Measurements from ENCODE around the gene C1GALT1. TPM values are rescaled to one million over a fixed set of nuclear protein-coding genes. Genes with fewer than 3 reads are reported as not detected.
"Not testable (repeated sequence)": the region's sequence is repeated elsewhere in the genome, so short reads cannot be mapped to it uniquely, and the experiment has no call there.

Gene C1GALT1
- total RNA-seq, 1 donor from 2014 or later = 48.8 TPM

DNA sequence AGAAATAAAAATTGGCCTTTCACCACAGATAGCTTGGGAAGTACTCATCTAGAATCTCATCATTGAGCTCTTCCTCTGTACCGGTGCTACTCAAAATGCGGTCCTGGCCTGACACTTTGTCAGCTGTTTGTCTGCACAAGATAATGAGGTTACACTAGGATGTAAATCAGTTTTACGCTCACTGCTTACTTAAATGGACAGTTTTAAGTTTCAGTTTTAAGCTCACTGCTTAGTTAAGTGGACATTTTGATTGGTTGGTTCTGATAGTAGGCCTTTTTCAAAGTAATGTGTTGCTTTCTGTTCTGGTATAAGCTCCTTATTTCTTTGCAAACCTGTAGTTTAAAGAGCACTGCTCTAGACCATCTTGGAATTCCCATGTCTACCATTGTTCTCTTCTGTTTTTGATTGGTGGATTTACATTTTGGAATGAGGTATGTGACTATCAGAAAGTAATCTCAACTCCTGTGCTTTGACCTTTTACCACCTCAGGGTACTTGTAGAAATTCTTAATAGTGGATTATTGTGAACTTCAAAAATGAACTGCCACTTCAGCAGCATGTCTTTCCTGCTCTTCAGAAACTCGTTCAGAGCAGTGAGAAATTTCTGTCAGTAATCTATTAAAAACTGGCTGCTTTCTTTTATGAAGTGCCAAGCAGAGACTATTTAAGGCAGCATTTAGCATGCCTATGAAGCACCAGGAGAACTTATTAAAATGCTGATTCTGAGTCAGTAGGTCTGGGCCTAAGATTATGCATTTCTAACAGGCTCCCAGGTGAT is 55.0 kb downstream of the C1GALT1 start:
- H3K4me1 Mint-ChIP-seq (ENCODE audit: unreplicated experiment) = peaks cover 14% of the 10 kb centered on the region
- H3K4me3 Mint-ChIP-seq = no peak overlapping the region
- no peaks in the 10 kb centered on the region for H3K27me3 Mint-ChIP-seq
- no peaks in the 10 kb centered on the region for H3K9me3 Mint-ChIP-seq
- no peak for DNase-seq (ENCODE audit: extremely low spot score, unreplicated experiment)
- TF ChIP-seq, protein P1, sequence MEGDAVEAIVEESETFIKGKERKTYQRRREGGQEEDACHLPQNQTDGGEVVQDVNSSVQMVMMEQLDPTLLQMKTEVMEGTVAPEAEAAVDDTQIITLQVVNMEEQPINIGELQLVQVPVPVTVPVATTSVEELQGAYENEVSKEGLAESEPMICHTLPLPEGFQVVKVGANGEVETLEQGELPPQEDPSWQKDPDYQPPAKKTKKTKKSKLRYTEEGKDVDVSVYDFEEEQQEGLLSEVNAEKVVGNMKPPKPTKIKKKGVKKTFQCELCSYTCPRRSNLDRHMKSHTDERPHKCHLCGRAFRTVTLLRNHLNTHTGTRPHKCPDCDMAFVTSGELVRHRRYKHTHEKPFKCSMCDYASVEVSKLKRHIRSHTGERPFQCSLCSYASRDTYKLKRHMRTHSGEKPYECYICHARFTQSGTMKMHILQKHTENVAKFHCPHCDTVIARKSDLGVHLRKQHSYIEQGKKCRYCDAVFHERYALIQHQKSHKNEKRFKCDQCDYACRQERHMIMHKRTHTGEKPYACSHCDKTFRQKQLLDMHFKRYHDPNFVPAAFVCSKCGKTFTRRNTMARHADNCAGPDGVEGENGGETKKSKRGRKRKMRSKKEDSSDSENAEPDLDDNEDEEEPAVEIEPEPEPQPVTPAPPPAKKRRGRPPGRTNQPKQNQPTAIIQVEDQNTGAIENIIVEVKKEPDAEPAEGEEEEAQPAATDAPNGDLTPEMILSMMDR (conservative IDR thresholded peaks at IDR 0.05) = no peak
- H3K27ac Mint-ChIP-seq = peak overlapping the region; percentile 39
- H3K36me3 Mint-ChIP-seq = peaks cover 21% of the 10 kb centered on the region

GRCh38 chr7:7237978-7238267 is 55.6 kb downstream of the C1GALT1 start:
- TF ChIP-seq, protein P1 (conservative IDR thresholded peaks at IDR 0.05) = no peak
- peaks cover 26% of the 10 kb centered on the region for H3K36me3 Mint-ChIP-seq
- no peak overlapping the region for H3K27ac Mint-ChIP-seq
- H3K4me1 Mint-ChIP-seq (ENCODE audit: unreplicated experiment) = peaks cover 14% of the 10 kb centered on the region
- no peaks in the 10 kb centered on the region for H3K27me3 Mint-ChIP-seq
- H3K9me3 Mint-ChIP-seq = no peaks in the 10 kb centered on the region
- no peak overlapping the region for H3K4me3 Mint-ChIP-seq
- no peak for DNase-seq (ENCODE audit: extremely low spot score, unreplicated experiment)

- H3K4me3 Mint-ChIP-seq = no peak overlapping the region
- H3K4me1 Mint-ChIP-seq (ENCODE audit: unreplicated experiment) = peaks cover 14% of the 10 kb centered on the region
- H3K9me3 Mint-ChIP-seq = no peaks in the 10 kb centered on the region
- no peaks in the 10 kb centered on the region for H3K27me3 Mint-ChIP-seq
- H3K36me3 Mint-ChIP-seq = peaks cover 32% of the 10 kb centered on the region
- TF ChIP-seq, protein P1 (conservative IDR thresholded peaks at IDR 0.05) = no peak
- DNase-seq (ENCODE audit: extremely low spot score, unreplicated experiment) = no peak
- H3K27ac Mint-ChIP-seq = no peak overlapping the region
Observed at GRCh38 chr7:7239346-7239745, 57.0 kb downstream of the C1GALT1 start.

DNA sequence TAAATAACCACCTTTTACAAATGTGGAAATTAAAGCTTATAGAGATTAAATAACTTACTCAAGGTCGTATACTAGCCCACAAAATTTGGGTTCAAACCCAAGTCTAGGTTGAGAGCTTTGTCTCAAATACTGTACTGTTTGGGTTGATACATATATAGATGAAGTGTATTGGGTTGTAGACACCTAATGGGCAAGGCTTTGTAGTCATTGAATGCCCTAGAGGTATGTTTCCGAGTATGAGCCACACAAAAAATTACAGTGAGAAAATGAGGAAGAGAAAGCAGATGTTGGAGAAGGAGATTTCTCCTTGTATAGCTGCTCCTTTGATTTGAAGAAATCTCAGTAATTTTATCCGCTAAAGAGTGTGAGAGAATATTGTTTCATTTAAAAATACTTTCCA is 60.6 kb downstream of the C1GALT1 start:
- Mint-ChIP-seq H3K4me3 (no peak overlapping the region), H3K36me3 (peaks cover 20% of the 10 kb centered on the region), H3K27ac (no peak overlapping the region), H3K27me3 (no peaks in the 10 kb centered on the region), H3K9me3 (no peaks in the 10 kb centered on the region), H3K4me1 (ENCODE audit: unreplicated experiment) (no peaks in the 10 kb centered on the region)
- TF ChIP-seq, protein P1 (conservative IDR thresholded peaks at IDR 0.05) = no peak
- DNase-seq (ENCODE audit: extremely low spot score, unreplicated experiment) = no peak

GRCh38 chr7:7245233-7245632 is 62.9 kb downstream of the C1GALT1 start:
- H3K27ac Mint-ChIP-seq; H3K4me1 Mint-ChIP-seq (ENCODE audit: unreplicated experiment); DNase-seq (ENCODE audit: extremely low spot score, unreplicated experiment); H3K4me3 Mint-ChIP-seq; H3K9me3 Mint-ChIP-seq; H3K27me3 Mint-ChIP-seq: not testable (repeated sequence)
- peaks cover 12% of the 10 kb centered on the region for H3K36me3 Mint-ChIP-seq

GRCh38 chr7:7246223-7246622 is 63.9 kb downstream of the C1GALT1 start:
- Mint-ChIP-seq H3K27ac (no peak overlapping the region), H3K4me1 (ENCODE audit: unreplicated experiment) (peaks cover 3% of the 10 kb centered on the region), H3K27me3 (no peaks in the 10 kb centered on the region), H3K36me3 (peaks cover 12% of the 10 kb centered on the region), H3K9me3 (no peaks in the 10 kb centered on the region), H3K4me3 (no peak overlapping the region)
- DNase-seq (ENCODE audit: extremely low spot score, unreplicated experiment) = no peak
- TF ChIP-seq, protein P1 (conservative IDR thresholded peaks at IDR 0.05) = no peak
